Caco-2 (cell line): ENCODE results near the gene PSMD9. TPM values are rescaled to one million over a fixed set of nuclear protein-coding genes. Genes with fewer than 3 reads are reported as not detected.
"Not testable (repeated sequence)": the region's sequence is repeated elsewhere in the genome, so short reads cannot be mapped to it uniquely, and the experiment has no call there.

Experiments used
- BruUV-seq: library from RNA; stranded (reverse); fragments of 400-500 nt; replicated peaks from 2 replicates; lab custom pipeline; 2021; lab: Mats Ljungman, UMichigan
- CTCF ChIA-PET: fragments of 300-600 bp; sonication (Branson Sonifier 250); formaldehyde crosslinking; loops from one replicate; lab custom pipeline; 2022; ENCODE audit warnings: antibody characterized with exemption; lab: Charles Lee
- POLR2A ChIA-PET: fragments of 300-600 bp; sonication (Branson Sonifier 250); formaldehyde crosslinking; loops from one replicate; lab custom pipeline; 2022; ENCODE audit warnings: antibody characterized with exemption; lab: Charles Lee
- DNase-seq, 2 experiments: peaks; one replicate each; pipeline versions ENCODE4 v3.0.0 to v3.0.0-alpha.2; 2020 to 2022
- H3K27me3 ChIP-seq: replicated peaks from 2 replicates; pipeline ENCODE4 v1.6.0; 2011; ENCODE audit warnings: low read length; ENCODE audit not compliant: control insufficient read depth, insufficient read depth
- H3K36me3 ChIP-seq: 2 replicates; pipeline ENCODE4 v1.5.1; 2011; ENCODE audit warnings: low read length; ENCODE audit not compliant: control insufficient read depth, insufficient read depth
- H3K4me1 ChIP-seq: fragments of 250-450 bp; sonication (Bioruptor Pico); 2 replicates; pipeline ENCODE4 v1.5.1; 2020; ENCODE audit warnings: mild to moderate bottlenecking
- H3K4me3 ChIP-seq: 2 replicates; pipeline ENCODE4 v1.5.1; 2011; ENCODE audit warnings: low read depth, mild to moderate bottlenecking, control low read depth, low read length
- H3K9me3 ChIP-seq: fragments of 250-450 bp; sonication (Bioruptor Pico); 2 replicates; pipeline ENCODE4 v1.5.1; 2020; ENCODE audit warnings: mild to moderate bottlenecking, moderate library complexity
- H3K27ac Mint-ChIP-seq: one replicate; pipeline ENCODE4 v1.8.0; 2022; ENCODE audit warnings: mixed read lengths; ENCODE audit not compliant: unreplicated experiment
- H3K27me3 Mint-ChIP-seq: one replicate; pipeline ENCODE4 v1.8.0; 2022; ENCODE audit warnings: mixed read lengths; ENCODE audit not compliant: insufficient read depth, unreplicated experiment
- H3K36me3 Mint-ChIP-seq: one replicate; pipeline ENCODE4 v1.8.0; 2022; ENCODE audit warnings: mild to moderate bottlenecking, mixed read lengths; ENCODE audit not compliant: insufficient read depth, unreplicated experiment
- H3K4me1 Mint-ChIP-seq: one replicate; pipeline ENCODE4 v1.8.0; 2022; ENCODE audit warnings: low read depth, mixed read lengths; ENCODE audit not compliant: unreplicated experiment
- H3K4me3 Mint-ChIP-seq: one replicate; pipeline ENCODE4 v1.8.0; 2022; ENCODE audit warnings: mild to moderate bottlenecking, moderate library complexity, mixed read lengths; ENCODE audit not compliant: unreplicated experiment
- H3K9me3 Mint-ChIP-seq: one replicate; pipeline ENCODE4 v1.8.0; 2022; ENCODE audit warnings: mixed read lengths; ENCODE audit not compliant: unreplicated experiment
- intact Hi-C: fragments of 100-400 bp; cut with micrococcal nuclease; formaldehyde crosslinking; loops from one replicate; pipeline ENCODE4 v1.10.0; 2022; ENCODE audit not compliant: unreplicated experiment
- total RNA-seq: library from RNA; stranded (reverse); gene quantifications from 2 replicates; pipeline ENCODE4 v1.2.3, GENCODE V29; 2022
- TF ChIP-seq, protein P1 (sequence below), 2 experiments: fragments of 200-600 bp in 1 of 2; IDR thresholded peaks; 1 replicate in 1 of 2; 2 replicates in 1 of 2; pipeline versions ENCODE4 v1.5.1 to v1.8.0; 2011 to 2022; ENCODE audit warnings: antibody characterized with exemption in 1 of 2, control low read depth in 1 of 2, inconsistent platforms in 1 of 2, low read depth in 1 of 2, low read length in 1 of 2, mild to moderate bottlenecking in 1 of 2, moderate library complexity in 1 of 2; ENCODE audit not compliant: insufficient read depth in 1 of 2, severe bottlenecking in 1 of 2, unreplicated experiment in 1 of 2

Gene PSMD9
- total RNA-seq, 1 experiment from 2014 or later, result 53.0 TPM

- H3K27ac Mint-ChIP-seq, result no peak overlapping the region
- no peaks in the 10 kb centered on the region for H3K27me3 ChIP-seq
- no peaks in the 10 kb centered on the region for H3K9me3 ChIP-seq
- H3K4me3 ChIP-seq, result no peak overlapping the region
- POLR2A ChIA-PET, result no interaction called here
- CTCF ChIA-PET, result interaction anchor here (0.6 kb wide), 1 partner anchor 897 kb away, joined by 3 read pairs; no protein-coding TSS in a partner anchor
- peaks cover 13% of the 10 kb centered on the region for H3K4me1 ChIP-seq
- H3K9me3 Mint-ChIP-seq, result no peaks in the 10 kb centered on the region
- intact Hi-C loops, result no loop called here
- H3K4me1 Mint-ChIP-seq, result peaks cover 22% of the 10 kb centered on the region
- H3K36me3 Mint-ChIP-seq, result peaks cover 11% of the 10 kb centered on the region
- no peak for DNase-seq
- no TSS peak for BruUV-seq
- no peaks in the 10 kb centered on the region for H3K27me3 Mint-ChIP-seq
- no peak overlapping the region for H3K4me3 Mint-ChIP-seq
- TF ChIP-seq, protein P1, sequence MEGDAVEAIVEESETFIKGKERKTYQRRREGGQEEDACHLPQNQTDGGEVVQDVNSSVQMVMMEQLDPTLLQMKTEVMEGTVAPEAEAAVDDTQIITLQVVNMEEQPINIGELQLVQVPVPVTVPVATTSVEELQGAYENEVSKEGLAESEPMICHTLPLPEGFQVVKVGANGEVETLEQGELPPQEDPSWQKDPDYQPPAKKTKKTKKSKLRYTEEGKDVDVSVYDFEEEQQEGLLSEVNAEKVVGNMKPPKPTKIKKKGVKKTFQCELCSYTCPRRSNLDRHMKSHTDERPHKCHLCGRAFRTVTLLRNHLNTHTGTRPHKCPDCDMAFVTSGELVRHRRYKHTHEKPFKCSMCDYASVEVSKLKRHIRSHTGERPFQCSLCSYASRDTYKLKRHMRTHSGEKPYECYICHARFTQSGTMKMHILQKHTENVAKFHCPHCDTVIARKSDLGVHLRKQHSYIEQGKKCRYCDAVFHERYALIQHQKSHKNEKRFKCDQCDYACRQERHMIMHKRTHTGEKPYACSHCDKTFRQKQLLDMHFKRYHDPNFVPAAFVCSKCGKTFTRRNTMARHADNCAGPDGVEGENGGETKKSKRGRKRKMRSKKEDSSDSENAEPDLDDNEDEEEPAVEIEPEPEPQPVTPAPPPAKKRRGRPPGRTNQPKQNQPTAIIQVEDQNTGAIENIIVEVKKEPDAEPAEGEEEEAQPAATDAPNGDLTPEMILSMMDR (IDR thresholded peaks at IDR 0.05; ENCODE audit: insufficient read depth in 1 of 2, low read depth in 1 of 2, low read length in 1 of 2, severe bottlenecking in 1 of 2, unreplicated experiment in 1 of 2), result no peak
- H3K36me3 ChIP-seq, result no peaks in the 10 kb centered on the region
Measured at GRCh38 chr12:121926874-121927706, 38.5 kb downstream of the PSMD9 start.

DNA sequence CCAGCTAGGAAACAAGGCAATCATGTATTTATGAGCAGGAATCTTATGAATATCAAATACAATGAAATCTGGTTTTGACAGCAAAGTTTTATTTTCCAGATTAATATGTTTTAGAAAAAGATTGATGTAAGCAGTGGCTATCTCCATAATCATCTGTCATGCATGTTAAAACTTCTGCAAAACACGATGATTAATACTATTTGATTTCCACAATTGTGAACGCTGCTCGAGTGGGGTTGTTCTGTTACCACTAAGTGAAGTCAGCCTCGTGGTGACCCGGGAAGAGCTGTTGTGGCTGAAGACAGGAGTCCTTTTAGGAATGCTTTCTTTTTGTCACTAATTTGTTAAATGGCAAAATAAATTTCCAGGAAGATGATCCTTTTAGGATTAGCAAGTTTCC is 39.2 kb downstream of the PSMD9 start:
- H3K27me3 Mint-ChIP-seq, result no peaks in the 10 kb centered on the region
- H3K36me3 ChIP-seq, result no peaks in the 10 kb centered on the region
- CTCF ChIA-PET, result no interaction called here
- no peaks in the 10 kb centered on the region for H3K9me3 ChIP-seq
- H3K4me3 Mint-ChIP-seq, result no peak overlapping the region
- no peak overlapping the region for H3K4me3 ChIP-seq
- POLR2A ChIA-PET, result no interaction called here
- H3K4me1 ChIP-seq, result peaks cover 13% of the 10 kb centered on the region
- BruUV-seq, result no TSS peak
- no peak overlapping the region for H3K27ac Mint-ChIP-seq
- H3K4me1 Mint-ChIP-seq, result peaks cover 23% of the 10 kb centered on the region
- TF ChIP-seq, protein P1 (IDR thresholded peaks at IDR 0.05; ENCODE audit: insufficient read depth in 1 of 2, low read depth in 1 of 2, low read length in 1 of 2, severe bottlenecking in 1 of 2, unreplicated experiment in 1 of 2), result no peak
- H3K9me3 Mint-ChIP-seq, result no peaks in the 10 kb centered on the region
- peaks cover 10% of the 10 kb centered on the region for H3K36me3 Mint-ChIP-seq
- intact Hi-C loops, result no loop called here
- H3K27me3 ChIP-seq, result no peaks in the 10 kb centered on the region
- DNase-seq, result no peak

- H3K36me3 ChIP-seq, DNase-seq, H3K27ac Mint-ChIP-seq, H3K9me3 ChIP-seq, H3K4me3 Mint-ChIP-seq, POLR2A ChIA-PET, H3K4me3 ChIP-seq, H3K9me3 Mint-ChIP-seq, BruUV-seq, H3K27me3 ChIP-seq, intact Hi-C loops, CTCF ChIA-PET, H3K36me3 Mint-ChIP-seq, H3K27me3 Mint-ChIP-seq, H3K4me1 ChIP-seq: not testable (repeated sequence)
- peaks cover 23% of the 10 kb centered on the region for H3K4me1 Mint-ChIP-seq
Measured at GRCh38 chr12:121929545-121929944, 41.0 kb downstream of the PSMD9 start.
